Inflammatory macrophage (primary cell): ENCODE results near the gene TMPRSS9.

Source experiments
- DNase-seq, 2 donors: peaks; one replicate each; pipeline ENCODE4 v3.0.0-alpha.2; 2020 to 2022
- total RNA-seq, 18 experiments: gene quantifications; one replicate each; lab custom pipeline; 2026; ENCODE audit warnings: mixed read lengths in 6 of 18, inconsistent platforms in 2 of 18; lab: John Stamatoyannopoulos, UW

The TMPRSS9 gene
- total RNA-seq: 0 to 0.22 (median 0.12) reads per million in 18 experiments

GRCh38 chr19:2359992-2360685, at the start of gene TMPRSS9:
Gene TMPRSS9, plus strand, starts transcription at chr19:2360265. Its CDS starts 29,521 bp downstream, at chr19:2389786.
- DNase-seq: no peak

- DNase-seq: no peak
Measured at GRCh38 chr19:2311093-2311492, 49.0 kb upstream of the TMPRSS9 start.

GRCh38 chr19:2312820-2313501, 47.1 kb upstream of the TMPRSS9 start:
- no peak for DNase-seq

- no peak for DNase-seq
Measured at GRCh38 chr19:2315121-2315817, 44.8 kb upstream of the TMPRSS9 start.

- peak; percentile 86 to 91 for DNase-seq
Measured at GRCh38 chr19:2315818-2316353, 44.2 kb upstream of the TMPRSS9 start.

- DNase-seq: no peak
Measured at GRCh38 chr19:2317300-2317699, 42.8 kb upstream of the TMPRSS9 start.

- DNase-seq: no peak
Measured at GRCh38 chr19:2317756-2318155, 42.3 kb upstream of the TMPRSS9 start.

DNA sequence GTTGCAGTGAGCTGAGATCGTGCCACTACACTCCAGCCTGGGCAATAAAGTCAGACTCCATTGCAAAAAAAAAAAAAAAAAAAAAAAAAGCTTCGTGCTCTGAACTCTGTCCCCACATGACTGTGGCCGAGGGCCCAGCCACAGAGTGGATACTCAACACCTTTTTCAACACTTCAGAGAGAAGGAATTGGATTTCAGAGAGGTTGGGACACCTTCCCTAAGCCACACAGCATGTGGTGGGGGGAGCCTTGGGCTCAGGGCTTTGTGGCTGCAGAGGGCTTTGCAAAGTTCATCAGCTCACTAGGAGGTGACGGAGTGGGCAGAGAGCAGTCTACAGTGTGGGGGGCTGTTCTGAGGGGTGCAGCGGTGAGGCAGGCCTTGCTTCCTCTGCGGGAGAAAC, 41.1 kb upstream of the TMPRSS9 start:
- no peak for DNase-seq

DNA sequence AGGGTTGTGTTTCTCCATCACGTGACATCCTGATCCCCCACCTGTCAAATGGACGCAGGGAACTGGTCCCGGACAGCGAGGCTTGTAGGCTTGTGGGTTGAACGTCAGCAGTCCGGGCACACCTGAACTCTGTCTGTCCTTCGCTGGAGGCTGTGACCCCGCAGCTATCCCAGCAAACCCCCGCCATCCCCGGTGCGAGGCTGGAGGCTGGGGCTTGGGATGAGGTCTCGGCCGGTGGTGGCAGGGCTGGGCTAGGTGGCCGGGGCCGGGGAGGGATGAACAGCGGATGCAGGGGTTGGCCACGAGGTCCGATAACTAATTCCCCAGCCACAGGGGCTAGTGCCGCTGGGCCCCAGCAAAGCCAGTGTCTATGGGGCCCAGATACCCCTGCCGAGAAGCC, 40.5 kb upstream of the TMPRSS9 start:
- no peak for DNase-seq

GRCh38 chr19:2320049-2320448, 40.0 kb upstream of the TMPRSS9 start:
- no peak for DNase-seq

GRCh38 chr19:2320939-2321338, 39.1 kb upstream of the TMPRSS9 start:
- no peak for DNase-seq

DNA sequence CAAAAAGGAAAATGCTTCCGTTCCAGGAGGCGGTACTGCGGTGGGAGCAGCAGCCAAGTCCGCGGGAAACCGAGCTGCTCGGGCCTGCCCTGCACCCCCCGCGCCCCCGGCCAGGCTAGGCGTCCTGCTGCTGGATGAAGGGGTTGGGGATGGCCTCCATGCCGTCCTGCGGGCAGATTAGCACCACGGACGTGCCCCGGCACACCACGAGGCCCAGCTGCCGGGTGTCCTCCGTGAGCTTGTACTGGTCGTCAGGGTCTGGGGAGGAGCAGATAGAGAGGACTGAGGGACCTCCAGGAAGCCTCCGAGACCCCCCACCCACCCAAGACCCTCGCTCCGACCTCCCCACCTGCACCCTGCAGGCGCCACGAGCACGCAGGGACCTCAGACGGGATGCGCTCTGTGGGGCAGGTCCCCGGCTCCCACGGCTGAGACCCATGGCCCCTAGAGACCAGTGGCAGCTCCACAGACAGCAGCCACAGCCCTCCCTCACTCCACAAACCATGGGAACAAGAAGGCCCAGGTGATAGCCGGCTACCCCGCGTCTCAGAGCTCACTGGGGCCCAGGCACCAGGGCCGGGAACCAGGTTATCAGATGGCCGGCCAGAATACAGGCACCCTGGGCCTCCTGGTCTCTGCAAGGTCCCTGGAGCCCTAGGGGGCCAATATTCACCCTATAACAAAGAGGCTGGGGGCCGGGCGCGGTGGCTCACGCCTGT, 38.3 kb upstream of the TMPRSS9 start:
- no peak for DNase-seq

DNA sequence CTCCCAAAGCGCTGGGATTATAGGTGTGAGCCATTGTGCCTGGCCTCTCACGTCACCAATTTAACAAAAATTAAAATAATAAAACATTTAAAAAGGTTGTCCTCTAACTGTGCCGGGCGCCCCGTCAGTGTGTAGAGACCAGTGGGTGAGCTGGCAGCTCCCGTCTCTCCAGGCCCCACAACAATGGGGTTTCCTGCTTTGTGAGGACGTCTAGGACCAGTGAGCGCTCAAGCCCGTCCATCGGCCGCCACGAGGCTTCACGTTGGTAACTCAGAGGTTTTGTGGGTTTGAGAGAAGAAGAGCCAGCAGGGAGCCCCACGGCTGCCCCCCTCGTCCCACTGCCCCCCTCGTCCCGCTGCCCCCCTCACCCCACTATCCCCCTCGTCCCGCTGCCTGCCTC, 36.4 kb upstream of the TMPRSS9 start:
- no peak for DNase-seq

- no peak for DNase-seq
Measured at GRCh38 chr19:2324220-2324948, 35.7 kb upstream of the TMPRSS9 start.

GRCh38 chr19:2325281-2326046, 34.6 kb upstream of the TMPRSS9 start:
- no peak for DNase-seq

- DNase-seq: no peak
Measured at GRCh38 chr19:2326699-2327360, 33.2 kb upstream of the TMPRSS9 start.

GRCh38 chr19:2327773-2328400, 32.2 kb upstream of the TMPRSS9 start:
- DNase-seq: peak; percentile 92 to 93

DNA sequence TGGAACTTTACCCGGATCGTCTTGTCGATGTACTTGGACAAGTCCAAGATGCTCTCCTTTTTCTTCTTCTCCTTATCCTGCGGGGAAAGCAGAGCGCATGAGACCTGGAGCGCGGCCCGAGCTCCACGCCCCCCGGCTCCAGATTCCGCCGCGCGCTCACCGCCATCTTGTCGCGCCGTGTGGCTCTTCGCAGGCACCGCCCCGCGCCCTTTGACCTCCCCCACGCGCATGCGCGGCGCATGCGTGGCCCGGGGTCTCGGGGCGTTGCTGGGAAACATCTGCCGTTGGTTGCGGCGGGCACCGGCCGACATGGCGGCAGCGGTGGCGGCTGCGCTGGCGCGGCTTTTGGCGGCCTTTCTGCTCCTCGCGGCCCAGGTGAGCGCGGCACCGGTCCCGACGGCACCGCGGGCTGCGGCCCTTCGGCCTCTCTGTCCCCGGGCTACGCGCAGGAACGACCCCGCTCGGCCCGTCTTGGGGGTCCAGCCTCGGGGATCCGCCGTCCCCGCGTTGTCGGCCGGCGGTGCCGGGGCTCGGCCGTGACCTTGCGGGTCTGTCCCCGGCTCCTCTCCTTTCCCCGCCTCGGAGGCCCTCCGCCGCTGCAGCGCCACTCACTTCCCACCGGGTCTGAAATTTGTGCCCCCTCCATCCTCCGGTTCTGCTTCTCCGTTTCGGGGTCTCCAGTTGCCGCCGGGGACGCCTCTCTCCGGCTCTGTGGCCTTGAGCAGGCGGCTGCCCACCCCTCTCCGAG, 31.5 kb upstream of the TMPRSS9 start, which contains the start of the genes LSM7 and SPPL2B:
TSS of gene LSM7 (minus strand) at position 186 of the 748 bp plus-strand sequence. CDS start at position 166, 20 bp downstream.
TSS of gene SPPL2B (plus strand) at position 284 of the 748 bp plus-strand sequence. CDS start at position 310, 26 bp downstream.
- peak; percentile 94 to 95 for DNase-seq

- no peak for DNase-seq
Measured at GRCh38 chr19:2329149-2329478, 31.0 kb upstream of the TMPRSS9 start.
